ENCODE data around the gene ARCN1. TPM values are rescaled to one million over a fixed set of nuclear protein-coding genes. Genes with fewer than 3 reads are reported as not detected.

ARCN1 gene
- total RNA-seq, 1 donor from 2014 or later: 88.7 TPM

DNA sequence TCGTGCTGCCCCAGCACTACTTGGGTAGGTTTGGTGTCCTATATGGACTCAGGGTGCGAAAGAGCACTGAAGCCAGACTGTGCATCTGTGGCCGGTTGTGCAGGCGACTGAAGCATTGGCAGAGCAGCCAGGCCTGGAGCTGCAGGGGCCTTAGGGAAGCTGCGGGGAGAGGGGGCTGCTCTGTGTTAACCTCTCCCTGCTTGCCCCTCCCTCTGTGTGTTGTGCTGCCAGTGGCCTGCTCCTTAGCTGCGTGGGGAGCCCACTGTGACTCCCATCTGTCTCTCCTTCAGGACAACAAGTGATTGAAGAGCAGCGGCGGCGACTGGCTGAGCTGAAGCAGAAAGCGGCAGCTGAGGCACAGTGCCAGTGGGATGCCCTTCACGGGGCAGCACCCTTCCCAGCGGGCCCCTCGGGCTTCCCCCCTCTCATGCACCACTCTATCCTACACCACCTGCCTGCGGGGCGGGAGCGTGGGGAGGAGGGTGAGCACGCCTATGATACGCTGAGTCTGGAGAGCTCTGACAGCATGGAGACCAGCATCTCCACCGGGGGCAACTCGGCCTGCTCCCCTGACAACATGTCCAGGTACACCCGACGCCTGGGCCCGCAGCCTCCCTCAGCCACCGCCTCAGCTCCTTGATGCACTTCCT, 73.0 kb downstream of the ARCN1 start:
- no peak for DNase-seq (ENCODE audit: low read depth)
- no peak overlapping the region for H3K4me3 ChIP-seq (ENCODE audit: low read depth, low read length)
- no peak for TF ChIP-seq CTCF (conservative IDR thresholded peaks at IDR 0.05; ENCODE audit: low read depth, low read length)

GRCh38 chr11:118646393-118646792, 74.2 kb downstream of the ARCN1 start:
- TF ChIP-seq CTCF (conservative IDR thresholded peaks at IDR 0.05; ENCODE audit: low read depth, low read length): no peak
- no peak overlapping the region for H3K4me3 ChIP-seq (ENCODE audit: low read depth, low read length)
- no peak for DNase-seq (ENCODE audit: low read depth)

DNA sequence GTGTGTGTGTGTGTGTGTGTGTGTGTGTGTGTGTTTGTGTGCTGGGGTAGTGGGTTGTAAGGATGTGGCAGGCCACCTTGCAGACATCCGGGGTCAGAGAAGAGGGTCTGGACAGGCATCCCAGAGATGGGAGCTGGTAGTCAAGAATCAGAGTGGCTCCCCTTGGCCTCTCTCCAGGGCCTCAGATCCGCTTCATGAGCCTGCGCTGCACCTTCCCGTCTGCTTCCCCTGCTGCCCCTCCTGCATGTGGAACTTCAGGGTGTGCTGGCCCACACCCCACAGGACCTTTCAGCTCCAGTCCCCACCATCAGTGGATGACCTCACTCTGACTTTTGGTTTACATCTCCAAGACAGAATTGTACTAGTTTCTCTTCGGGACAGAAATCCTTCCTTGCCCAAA, 76.1 kb downstream of the ARCN1 start:
- no peak for TF ChIP-seq CTCF (conservative IDR thresholded peaks at IDR 0.05; ENCODE audit: low read depth, low read length)
- no peak overlapping the region for H3K4me3 ChIP-seq (ENCODE audit: low read depth, low read length)
- no peak for DNase-seq (ENCODE audit: low read depth)

GRCh38 chr11:118649941-118650340, 77.7 kb downstream of the ARCN1 start:
- no peak for DNase-seq (ENCODE audit: low read depth)
- no peak overlapping the region for H3K4me3 ChIP-seq (ENCODE audit: low read depth, low read length)
- TF ChIP-seq CTCF (conservative IDR thresholded peaks at IDR 0.05; ENCODE audit: low read depth, low read length): no peak

- TF ChIP-seq CTCF (conservative IDR thresholded peaks at IDR 0.05; ENCODE audit: low read depth, low read length): no peak
- no peak overlapping the region for H3K4me3 ChIP-seq (ENCODE audit: low read depth, low read length)
- no peak for DNase-seq (ENCODE audit: low read depth)
Observed at GRCh38 chr11:118650366-118650765, 78.2 kb downstream of the ARCN1 start.

DNA sequence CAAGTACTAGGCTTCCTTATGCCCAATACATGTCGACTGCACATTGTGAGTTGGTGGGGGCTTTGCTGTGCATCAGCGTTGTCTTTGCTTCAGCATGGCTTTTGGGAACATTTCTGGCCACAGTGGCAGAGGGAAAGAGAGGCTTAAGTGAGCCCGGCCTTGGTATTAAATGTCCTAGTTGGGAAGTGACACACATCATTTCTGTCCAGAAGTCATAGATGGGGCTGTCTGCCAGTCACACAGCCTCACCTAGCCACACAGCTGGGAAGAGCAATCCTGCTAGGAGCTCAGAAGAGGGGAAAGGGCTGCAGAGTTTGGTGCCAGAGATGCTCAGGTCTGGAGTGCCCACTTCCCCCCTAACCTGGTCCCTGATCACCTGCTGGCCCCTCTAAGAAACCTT, 79.6 kb downstream of the ARCN1 start:
- no peak overlapping the region for H3K4me3 ChIP-seq (ENCODE audit: low read depth, low read length)
- no peak for DNase-seq (ENCODE audit: low read depth)
- no peak for TF ChIP-seq CTCF (conservative IDR thresholded peaks at IDR 0.05; ENCODE audit: low read depth, low read length)

Other genes with a start within 250 kb of the ARCN1 start
- gene CD3D, start 229.7 kb upstream of the ARCN1 start, total RNA-seq: not detected in 2 replicates
- gene CD3G, start 228.1 kb upstream of the ARCN1 start, total RNA-seq: not detected in 2 replicates
- gene UBE4A, start 212.8 kb upstream of the ARCN1 start, total RNA-seq: 27.3 and 39.3 TPM in 2 replicates
- 82.7 and 86.8 TPM in 2 replicates for gene ATP5MG, start 170.8 kb upstream of the ARCN1 start, total RNA-seq
- 27.2 and 42.1 TPM in 2 replicates for gene KMT2A, start 135.9 kb upstream of the ARCN1 start, total RNA-seq
- gene TTC36, start 44.9 kb upstream of the ARCN1 start, total RNA-seq: 1.6 TPM in 1 of 2 replicates, not detected in the other
- gene TMEM25, start 41.2 kb upstream of the ARCN1 start, total RNA-seq: 25.4 and 40.5 TPM in 2 replicates
- 13.5 and 15.8 TPM in 2 replicates for gene IFT46, start 6.5 kb upstream of the ARCN1 start, total RNA-seq
- gene PHLDB1, start 35.2 kb downstream of the ARCN1 start, total RNA-seq: 49.8 and 64.2 TPM in 2 replicates
- gene TREH, start 107.2 kb downstream of the ARCN1 start, total RNA-seq: not detected in 2 replicates
- 32.6 and 36.5 TPM in 2 replicates for gene DDX6, start 218.8 kb downstream of the ARCN1 start, total RNA-seq

Measured in epithelial cell of proximal tubule (primary cell).